ENCODE data around the gene BPTF.
"Not testable (repeated sequence)": the region's sequence is repeated elsewhere in the genome, so short reads cannot be mapped to it uniquely, and the experiment has no call there.

The BPTF gene

GRCh38 chr17:67824735-67825626 lies at the start of gene BPTF:
Gene BPTF (plus strand): TSS chr17:67825503. CDS start chr17:67825725, 222 bp downstream.
- Histone ChIP-seq H3K4me3 (ENCODE audit: low read depth, low read length) (peak within 1 kb of the TSS; percentile 98), H3K27me3 (ENCODE audit: control insufficient read depth, insufficient read depth, low read length) (no peaks in the 10 kb centered on the region), H3K9me3 (ENCODE audit: control insufficient read depth, insufficient read depth, low read length) (no peaks in the 10 kb centered on the region), H3K9ac (ENCODE audit: low read depth, low read length) (peak within 1 kb of the TSS; percentile 90), H3K4me1 (ENCODE audit: control insufficient read depth, insufficient read depth, low read length) (peaks cover 5% of the 10 kb centered on the region), H3K36me3 (ENCODE audit: control insufficient read depth, insufficient read depth, low read length) (no peaks in the 10 kb centered on the region)

DNA sequence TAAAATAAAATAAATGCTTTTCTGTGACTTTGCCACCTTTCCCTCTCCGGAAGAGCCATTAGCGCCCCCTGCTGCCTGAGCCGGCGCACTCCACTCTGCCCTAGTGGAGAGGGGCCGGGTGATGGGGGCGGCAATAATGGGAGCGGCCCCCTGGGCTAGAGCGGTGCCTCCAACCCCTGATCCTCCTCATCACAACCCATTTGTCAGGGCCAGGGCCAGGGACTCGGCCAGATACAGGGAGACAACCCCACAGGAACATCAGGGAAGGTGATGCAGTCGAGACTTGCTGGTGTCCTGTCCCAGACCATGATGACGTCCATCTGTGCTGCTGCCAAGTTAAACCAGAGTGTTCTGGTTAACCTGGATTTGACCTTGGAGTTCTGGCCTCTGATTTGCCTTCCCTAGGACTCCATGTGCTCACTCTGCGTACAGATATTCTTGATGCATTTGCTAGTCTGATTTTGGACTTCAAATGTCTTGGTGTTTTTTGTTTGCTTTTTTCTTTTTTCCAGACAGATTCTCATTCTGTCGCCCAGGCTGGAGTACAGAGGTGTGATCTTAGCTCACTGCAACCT lies 46.1 kb upstream of the BPTF start:
- Histone ChIP-seq H3K4me1 (ENCODE audit: control insufficient read depth, insufficient read depth, low read length) (no peaks in the 10 kb centered on the region), H3K9ac (ENCODE audit: low read depth, low read length) (no peak overlapping the region), H3K36me3 (ENCODE audit: control insufficient read depth, insufficient read depth, low read length) (no peaks in the 10 kb centered on the region), H3K4me3 (ENCODE audit: low read depth, low read length) (no peak overlapping the region), H3K27me3 (ENCODE audit: control insufficient read depth, insufficient read depth, low read length) (no peaks in the 10 kb centered on the region), H3K9me3 (ENCODE audit: control insufficient read depth, insufficient read depth, low read length) (no peaks in the 10 kb centered on the region)

DNA sequence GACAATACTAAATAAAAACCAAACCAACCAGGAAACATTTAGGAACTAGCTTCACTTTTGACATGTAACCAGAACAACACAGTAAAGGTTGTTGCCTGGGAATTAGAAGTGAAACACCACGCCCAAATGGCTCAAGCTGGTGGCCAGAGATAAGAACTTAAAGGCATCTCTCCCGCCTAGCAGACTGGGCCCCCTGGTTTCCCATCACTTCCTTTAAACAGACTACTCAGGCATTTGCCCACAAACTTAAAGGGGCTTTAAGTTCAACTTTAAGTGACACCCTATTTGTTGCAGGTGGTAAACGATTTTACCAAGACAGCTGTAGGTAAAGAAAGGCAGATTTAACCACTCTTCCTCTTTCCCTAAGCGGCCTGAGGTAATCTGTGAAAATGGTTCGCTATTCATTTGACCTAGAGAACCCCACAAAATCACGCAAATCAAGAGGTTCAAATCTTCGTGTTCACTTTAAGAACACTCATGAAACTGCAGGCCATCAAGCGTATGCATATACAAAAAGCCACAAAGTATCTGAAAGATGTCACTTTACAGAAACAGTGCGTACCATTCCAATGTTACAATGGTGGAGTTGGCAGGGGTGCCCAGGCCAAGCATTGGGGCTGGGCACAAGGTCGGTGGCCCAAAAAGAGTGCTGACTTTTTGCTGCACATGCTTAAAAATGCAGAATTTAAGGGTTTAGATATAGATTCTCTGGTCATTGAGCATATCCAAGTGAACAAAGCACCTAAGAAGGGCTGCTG lies 40.8 kb upstream of the BPTF start:
- Histone ChIP-seq H3K4me1 (ENCODE audit: control insufficient read depth, insufficient read depth, low read length) (no peaks in the 10 kb centered on the region), H3K27me3 (ENCODE audit: control insufficient read depth, insufficient read depth, low read length) (no peaks in the 10 kb centered on the region), H3K9me3 (ENCODE audit: control insufficient read depth, insufficient read depth, low read length) (no peaks in the 10 kb centered on the region), H3K36me3 (ENCODE audit: control insufficient read depth, insufficient read depth, low read length) (no peaks in the 10 kb centered on the region), H3K9ac (ENCODE audit: low read depth, low read length) (no peak overlapping the region), H3K4me3 (ENCODE audit: low read depth, low read length) (no peak overlapping the region)

GRCh38 chr17:67785122-67785477 lies 40.2 kb upstream of the BPTF start:
- no peak overlapping the region for H3K9ac ChIP-seq (ENCODE audit: low read depth, low read length)
- H3K27me3 ChIP-seq (ENCODE audit: control insufficient read depth, insufficient read depth, low read length): no peaks in the 10 kb centered on the region
- H3K9me3 ChIP-seq (ENCODE audit: control insufficient read depth, insufficient read depth, low read length): no peaks in the 10 kb centered on the region
- no peak overlapping the region for H3K4me3 ChIP-seq (ENCODE audit: low read depth, low read length)
- no peaks in the 10 kb centered on the region for H3K36me3 ChIP-seq (ENCODE audit: control insufficient read depth, insufficient read depth, low read length)
- no peaks in the 10 kb centered on the region for H3K4me1 ChIP-seq (ENCODE audit: control insufficient read depth, insufficient read depth, low read length)

DNA sequence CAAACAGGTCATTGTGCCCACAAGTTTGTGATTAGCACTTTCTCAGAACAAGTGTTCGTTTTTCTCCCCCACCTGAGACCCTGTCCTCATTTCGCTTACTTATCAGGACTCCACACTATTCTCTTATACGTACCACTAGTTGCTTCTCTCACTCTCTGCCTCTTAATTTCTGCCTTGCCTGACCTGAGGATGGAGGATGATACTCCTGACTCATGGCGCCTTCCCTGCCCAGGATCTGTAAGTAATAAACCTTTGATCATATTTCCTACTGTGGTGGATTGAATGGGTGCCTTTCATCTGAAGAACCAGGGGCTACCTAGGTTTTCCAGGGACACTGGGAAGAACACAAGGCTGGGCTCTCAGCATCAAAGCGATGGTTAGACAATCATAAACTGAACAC lies 39.8 kb upstream of the BPTF start:
- no peak overlapping the region for H3K4me3 ChIP-seq (ENCODE audit: low read depth, low read length)
- H3K4me1 ChIP-seq (ENCODE audit: control insufficient read depth, insufficient read depth, low read length): no peaks in the 10 kb centered on the region
- H3K9ac ChIP-seq (ENCODE audit: low read depth, low read length): no peak overlapping the region
- H3K27me3 ChIP-seq (ENCODE audit: control insufficient read depth, insufficient read depth, low read length): no peaks in the 10 kb centered on the region
- no peaks in the 10 kb centered on the region for H3K36me3 ChIP-seq (ENCODE audit: control insufficient read depth, insufficient read depth, low read length)
- no peaks in the 10 kb centered on the region for H3K9me3 ChIP-seq (ENCODE audit: control insufficient read depth, insufficient read depth, low read length)

- H3K4me1 ChIP-seq (ENCODE audit: control insufficient read depth, insufficient read depth, low read length): no peaks in the 10 kb centered on the region
Observed at GRCh38 chr17:67800495-67800928, 24.8 kb upstream of the BPTF start.

DNA sequence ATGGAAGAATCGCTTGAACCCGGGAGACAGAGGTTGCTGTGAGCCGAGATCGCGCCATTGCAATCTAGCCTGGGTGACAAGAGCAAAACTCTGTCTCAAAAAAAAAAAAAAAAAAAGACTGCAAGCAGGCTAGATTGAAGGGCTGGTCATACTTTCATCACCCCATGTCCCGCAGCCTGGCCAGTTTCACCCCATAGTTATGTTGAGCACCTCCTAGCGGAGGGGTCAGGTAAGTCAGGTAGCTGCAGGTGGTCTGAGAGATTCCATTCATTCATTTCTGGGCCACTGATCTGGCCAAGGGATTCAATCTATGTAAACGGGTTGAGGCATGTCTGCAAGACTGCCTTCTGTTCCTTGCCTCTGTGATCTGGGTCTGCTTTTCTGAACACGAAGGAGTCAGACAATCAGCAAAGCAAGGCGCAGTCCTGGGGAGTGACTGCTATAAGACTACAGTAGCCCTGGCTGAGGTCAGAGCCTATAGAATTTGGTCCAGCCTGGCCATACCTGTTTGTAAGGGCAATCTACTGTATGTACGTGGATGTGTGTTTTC lies 23.6 kb upstream of the BPTF start:
- no peak overlapping the region for H3K4me3 ChIP-seq (ENCODE audit: low read depth, low read length)
- no peaks in the 10 kb centered on the region for H3K36me3 ChIP-seq (ENCODE audit: control insufficient read depth, insufficient read depth, low read length)
- no peaks in the 10 kb centered on the region for H3K9me3 ChIP-seq (ENCODE audit: control insufficient read depth, insufficient read depth, low read length)
- H3K9ac ChIP-seq (ENCODE audit: low read depth, low read length): no peak overlapping the region
- H3K4me1 ChIP-seq (ENCODE audit: control insufficient read depth, insufficient read depth, low read length): no peaks in the 10 kb centered on the region
- no peaks in the 10 kb centered on the region for H3K27me3 ChIP-seq (ENCODE audit: control insufficient read depth, insufficient read depth, low read length)

More at GRCh38 chr17:67800495-67800928, 24.8 kb upstream of the BPTF start:
- no peaks in the 10 kb centered on the region for H3K36me3 ChIP-seq (ENCODE audit: control insufficient read depth, insufficient read depth, low read length)
- H3K4me3 ChIP-seq (ENCODE audit: low read depth, low read length): no peak overlapping the region
- H3K9me3 ChIP-seq (ENCODE audit: control insufficient read depth, insufficient read depth, low read length): no peaks in the 10 kb centered on the region
- no peak overlapping the region for H3K9ac ChIP-seq (ENCODE audit: low read depth, low read length)
- H3K27me3 ChIP-seq (ENCODE audit: control insufficient read depth, insufficient read depth, low read length): no peaks in the 10 kb centered on the region

GRCh38 chr17:67810464-67810863 lies 14.8 kb upstream of the BPTF start:
- Histone ChIP-seq H3K4me3 (ENCODE audit: low read depth, low read length) (no peak overlapping the region), H3K36me3 (ENCODE audit: control insufficient read depth, insufficient read depth, low read length) (no peaks in the 10 kb centered on the region), H3K27me3 (ENCODE audit: control insufficient read depth, insufficient read depth, low read length) (no peaks in the 10 kb centered on the region), H3K9me3 (ENCODE audit: control insufficient read depth, insufficient read depth, low read length) (no peaks in the 10 kb centered on the region), H3K4me1 (ENCODE audit: control insufficient read depth, insufficient read depth, low read length) (no peaks in the 10 kb centered on the region), H3K9ac (ENCODE audit: low read depth, low read length) (no peak overlapping the region)

GRCh38 chr17:67812380-67812779 lies 12.9 kb upstream of the BPTF start:
- H3K4me3 ChIP-seq (ENCODE audit: low read depth, low read length); H3K27me3 ChIP-seq (ENCODE audit: control insufficient read depth, insufficient read depth, low read length); H3K4me1 ChIP-seq (ENCODE audit: control insufficient read depth, insufficient read depth, low read length); H3K36me3 ChIP-seq (ENCODE audit: control insufficient read depth, insufficient read depth, low read length); H3K9me3 ChIP-seq (ENCODE audit: control insufficient read depth, insufficient read depth, low read length); H3K9ac ChIP-seq (ENCODE audit: low read depth, low read length): not testable (repeated sequence)

- Histone ChIP-seq H3K27me3 (ENCODE audit: control insufficient read depth, insufficient read depth, low read length) (no peaks in the 10 kb centered on the region), H3K36me3 (ENCODE audit: control insufficient read depth, insufficient read depth, low read length) (no peaks in the 10 kb centered on the region), H3K9me3 (ENCODE audit: control insufficient read depth, insufficient read depth, low read length) (no peaks in the 10 kb centered on the region), H3K4me3 (ENCODE audit: low read depth, low read length) (no peak overlapping the region), H3K9ac (ENCODE audit: low read depth, low read length) (no peak overlapping the region), H3K4me1 (ENCODE audit: control insufficient read depth, insufficient read depth, low read length) (no peaks in the 10 kb centered on the region)
Observed at GRCh38 chr17:67813803-67814180, 11.5 kb upstream of the BPTF start.

DNA sequence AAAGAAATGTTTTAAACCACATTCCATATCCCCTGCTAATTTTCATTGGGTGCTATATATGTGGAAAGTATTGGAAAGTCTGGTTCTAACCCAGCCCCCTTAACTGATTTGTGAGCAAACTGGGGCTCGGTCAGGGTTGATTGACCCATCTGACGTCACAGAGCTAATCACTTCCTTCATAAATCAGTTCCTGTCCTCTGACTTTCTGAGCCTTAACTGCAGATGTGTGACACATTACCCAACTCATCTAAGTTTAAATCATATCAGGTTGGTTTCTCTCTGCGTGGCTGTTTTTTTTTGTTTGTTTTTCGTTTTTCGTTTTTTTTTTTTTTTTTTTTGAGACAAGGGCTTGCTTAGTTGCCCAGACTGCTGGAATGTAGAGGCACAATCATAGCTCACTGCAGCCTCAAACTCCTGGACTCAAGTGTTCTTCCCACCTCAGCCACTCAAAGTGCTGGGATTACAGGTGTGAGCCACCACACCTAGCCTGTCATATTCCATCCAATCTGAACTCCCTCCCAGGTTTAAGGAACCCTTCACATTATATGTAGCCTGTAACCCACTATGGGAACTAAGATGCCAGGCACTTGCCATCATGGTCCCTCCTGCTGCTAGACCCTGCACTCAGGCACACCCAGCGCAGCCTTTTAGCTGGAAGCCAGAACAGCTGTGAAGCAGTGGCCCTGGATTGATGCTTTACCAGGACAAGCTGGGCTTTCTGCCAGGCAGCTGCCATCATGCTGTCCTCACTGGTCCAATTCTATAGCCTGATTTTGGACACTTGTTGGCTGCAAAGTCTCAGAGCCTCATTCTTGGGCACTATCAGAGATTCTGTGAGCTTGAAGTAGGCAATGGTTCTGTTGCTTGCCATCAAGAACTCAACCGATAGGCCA lies 6.9 kb upstream of the BPTF start:
- Histone ChIP-seq H3K4me3 (ENCODE audit: low read depth, low read length) (no peak overlapping the region), H3K36me3 (ENCODE audit: control insufficient read depth, insufficient read depth, low read length) (no peaks in the 10 kb centered on the region), H3K4me1 (ENCODE audit: control insufficient read depth, insufficient read depth, low read length) (no peaks in the 10 kb centered on the region), H3K9ac (ENCODE audit: low read depth, low read length) (no peak overlapping the region), H3K27me3 (ENCODE audit: control insufficient read depth, insufficient read depth, low read length) (no peaks in the 10 kb centered on the region), H3K9me3 (ENCODE audit: control insufficient read depth, insufficient read depth, low read length) (no peaks in the 10 kb centered on the region)

All from iPS-15b (cell line).